NCI-H1694 treated with DMSO at 0.1 percent for 48 hours (cell line): ENCODE measurements around the gene SLC7A5.

Experiments
- DNase-seq: peaks from one replicate; lab custom pipeline; 2025; lab: John Stamatoyannopoulos, UW

Gene SLC7A5

DNA sequence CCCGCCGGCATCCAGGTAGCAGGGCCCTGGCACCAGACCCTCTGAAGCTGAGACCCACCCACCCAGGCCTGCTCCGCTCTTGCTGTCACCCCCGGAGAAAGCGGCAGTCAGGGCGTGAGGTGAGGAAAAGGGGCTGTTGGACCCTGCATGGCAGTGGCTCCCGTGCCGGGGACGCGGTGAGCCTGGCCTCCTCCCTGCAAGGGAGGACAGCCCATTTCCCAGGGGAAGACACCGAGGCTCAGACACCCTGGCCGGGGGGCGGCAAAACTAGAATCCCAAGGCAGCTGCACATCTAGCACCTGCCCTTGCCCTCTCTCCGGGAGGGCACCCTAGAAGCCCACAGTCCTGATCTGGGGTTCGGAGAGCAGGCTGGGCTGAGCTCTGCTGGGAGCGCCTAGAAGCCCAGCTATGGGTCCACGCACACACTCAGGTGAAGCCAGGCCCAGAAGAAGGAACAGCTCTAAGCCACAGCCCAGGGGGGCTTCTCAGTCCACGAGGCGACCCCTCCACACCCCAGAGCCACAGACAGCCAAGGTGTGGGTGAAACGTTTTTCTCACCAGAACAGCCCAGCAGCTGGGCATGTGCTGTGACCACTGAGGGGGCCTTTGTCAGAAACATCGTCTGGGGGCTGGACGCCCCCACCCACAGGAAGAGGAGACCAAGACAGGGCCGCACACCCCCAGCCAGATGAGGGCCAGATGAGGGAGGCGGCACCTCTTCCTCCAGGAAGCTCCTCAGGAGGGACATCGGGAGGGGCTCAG is 22.4 kb downstream of the SLC7A5 start:
- no peak for DNase-seq

DNA sequence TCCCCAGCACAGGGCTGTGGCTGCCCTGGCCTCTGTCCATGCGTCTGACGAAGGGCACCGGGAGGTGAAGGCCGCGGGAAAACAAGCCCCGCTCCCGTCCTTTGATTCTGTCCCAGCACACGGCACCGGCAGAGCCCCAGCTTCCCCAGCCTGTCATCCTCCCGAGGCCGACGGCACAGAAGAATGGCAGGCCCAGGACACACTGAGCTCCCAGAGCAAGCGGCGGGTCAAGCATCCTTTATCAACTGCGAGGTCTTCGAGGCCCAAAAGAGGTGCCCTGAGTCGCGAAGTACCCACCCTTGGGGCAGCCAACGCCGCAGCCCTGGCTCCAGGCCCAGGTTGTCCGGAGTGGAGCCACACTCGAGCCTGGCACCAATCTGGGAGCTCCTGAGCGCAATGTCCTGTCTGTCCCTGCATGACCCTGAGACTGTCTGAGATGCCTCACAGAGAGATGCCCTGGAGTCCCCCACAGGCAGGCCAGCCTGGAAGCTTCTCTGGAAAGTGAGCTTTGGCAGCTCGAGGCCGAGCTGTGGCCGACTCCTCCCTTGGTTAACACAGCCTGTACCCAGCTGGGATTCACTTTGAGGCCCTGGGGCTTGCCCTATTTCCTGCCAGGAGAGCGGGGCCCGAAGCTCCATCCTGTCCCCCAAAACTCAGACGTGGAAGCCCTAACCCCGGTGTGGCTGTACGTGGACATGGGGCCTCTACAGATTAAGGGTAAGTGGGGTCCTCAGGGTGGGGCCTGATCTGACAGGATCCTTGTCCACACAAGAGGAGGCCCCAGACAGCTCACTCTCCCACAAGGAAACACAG is 23.3 kb downstream of the SLC7A5 start:
- DNase-seq, result no peak

DNA sequence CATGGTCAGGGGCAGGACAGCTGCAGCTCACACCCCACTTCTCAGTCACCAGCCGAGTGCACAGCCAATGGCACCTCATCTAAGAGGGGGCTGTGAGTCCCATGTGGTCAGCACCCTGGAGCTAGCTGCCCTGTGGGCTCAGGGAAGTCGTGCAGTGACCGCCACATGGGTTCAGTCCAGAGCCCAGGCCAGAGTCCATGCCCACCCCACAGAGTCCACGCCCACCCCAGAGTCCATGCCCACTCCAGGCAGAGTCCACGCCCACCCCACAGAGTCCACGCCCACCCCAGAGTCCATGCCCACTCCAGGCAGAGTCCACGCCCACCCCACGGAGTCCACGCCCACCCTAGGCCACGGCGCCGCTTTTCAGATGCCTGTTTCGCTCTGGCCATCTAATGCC is 24.1 kb downstream of the SLC7A5 start:
- no peak for DNase-seq

DNA sequence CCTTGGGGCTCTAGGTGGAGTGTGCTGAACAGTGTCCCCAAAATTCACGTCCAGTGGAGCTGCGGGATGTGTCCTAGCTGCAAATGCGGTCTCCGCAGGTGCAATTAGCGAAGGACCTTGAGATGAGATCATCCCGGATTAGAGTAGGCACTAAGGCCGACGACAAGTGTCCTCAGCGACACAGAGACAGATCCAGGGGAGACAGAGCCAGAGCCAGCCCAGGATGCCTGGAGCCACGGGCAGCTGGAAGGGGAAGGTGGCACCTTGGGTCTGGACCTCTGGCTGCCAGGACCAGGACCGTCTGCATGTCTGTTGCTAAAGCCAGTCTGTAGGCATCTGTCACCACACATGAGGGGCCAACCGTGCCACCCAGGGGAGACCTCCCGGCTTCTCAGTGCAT is 24.5 kb downstream of the SLC7A5 start:
- DNase-seq, result no peak

DNA sequence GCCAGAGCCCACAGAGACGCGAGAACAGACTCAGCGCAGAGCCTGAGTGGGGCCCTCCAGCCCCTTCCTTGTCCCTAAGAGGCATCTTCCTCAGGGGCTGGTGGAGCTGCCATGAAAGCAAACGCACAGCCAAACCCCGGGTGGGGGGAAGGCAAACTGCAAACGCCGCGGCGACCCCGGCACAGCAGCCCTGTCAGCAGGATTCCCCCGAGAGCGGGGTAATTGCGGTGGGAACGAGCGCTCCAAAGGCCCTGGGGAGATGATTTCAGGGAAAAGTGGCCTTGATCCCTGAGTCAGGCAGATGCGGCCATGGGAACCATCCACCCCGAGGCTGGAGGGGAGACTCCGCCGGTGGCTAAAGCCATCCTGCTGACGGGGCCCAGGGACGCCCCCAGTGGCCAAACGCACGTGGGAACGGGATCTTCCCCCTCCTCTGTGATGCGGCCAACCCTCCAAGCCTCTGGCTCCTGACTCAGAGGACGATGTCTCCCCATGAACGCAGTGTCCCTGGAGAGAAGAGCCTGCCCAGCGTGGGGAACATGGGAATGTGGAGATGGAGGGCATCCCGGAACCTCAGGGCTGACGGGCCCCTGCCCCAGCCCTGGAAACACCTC is 25.1 kb downstream of the SLC7A5 start:
- DNase-seq, result no peak

DNA sequence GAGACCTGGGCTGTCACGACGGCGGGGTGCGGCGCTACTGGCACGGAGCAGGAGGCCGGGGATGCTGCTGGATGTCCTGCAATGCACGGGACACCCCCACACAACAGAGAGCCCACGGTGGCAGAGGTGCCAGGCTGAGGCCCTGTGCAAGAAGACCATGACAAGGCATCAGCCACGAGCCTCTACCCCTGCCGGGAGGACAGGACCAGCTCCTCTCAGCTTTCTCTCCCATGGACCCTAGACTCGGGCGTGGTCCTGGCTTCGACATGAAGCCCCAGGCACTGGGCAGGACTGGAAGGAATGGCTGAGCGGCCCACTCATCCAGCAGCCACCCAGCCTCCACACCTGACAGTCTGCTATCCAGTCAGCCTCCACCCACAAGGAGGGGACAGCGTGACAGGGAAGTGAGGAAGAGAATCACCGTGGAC is 25.6 kb downstream of the SLC7A5 start:
- no peak for DNase-seq

DNA sequence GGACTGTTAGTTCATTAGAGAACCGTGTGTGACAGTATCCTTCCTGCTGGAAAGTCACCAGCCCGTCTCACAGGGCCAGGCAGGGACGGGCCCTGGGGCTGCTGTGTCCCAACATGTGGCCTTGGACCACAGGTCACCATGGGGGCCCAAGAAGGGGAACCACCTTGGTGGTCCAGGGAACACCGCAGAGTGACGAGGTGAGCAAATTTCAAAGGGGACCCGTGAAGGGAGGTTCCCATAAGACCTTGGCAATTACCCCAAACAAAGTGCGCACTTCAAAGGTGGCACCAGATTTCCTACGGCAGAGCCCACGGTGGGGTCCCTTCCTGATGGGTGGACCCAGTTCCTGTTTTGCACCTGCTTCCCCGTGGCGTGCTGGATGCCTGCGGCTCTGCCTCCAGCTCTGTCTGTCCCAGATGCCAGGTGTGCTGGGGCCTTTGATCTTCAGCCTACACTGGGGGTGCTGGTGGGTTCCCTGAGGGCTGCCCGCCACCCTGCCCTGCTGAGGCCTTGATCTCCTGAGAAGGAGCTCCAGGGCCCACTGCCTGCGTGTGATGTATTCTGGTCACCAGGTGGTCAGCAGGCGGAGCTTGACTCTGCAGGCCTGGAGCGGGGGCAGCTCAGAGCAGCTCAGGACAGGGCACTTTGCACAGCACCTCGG is 27.0 kb downstream of the SLC7A5 start:
- DNase-seq, result no peak

DNA sequence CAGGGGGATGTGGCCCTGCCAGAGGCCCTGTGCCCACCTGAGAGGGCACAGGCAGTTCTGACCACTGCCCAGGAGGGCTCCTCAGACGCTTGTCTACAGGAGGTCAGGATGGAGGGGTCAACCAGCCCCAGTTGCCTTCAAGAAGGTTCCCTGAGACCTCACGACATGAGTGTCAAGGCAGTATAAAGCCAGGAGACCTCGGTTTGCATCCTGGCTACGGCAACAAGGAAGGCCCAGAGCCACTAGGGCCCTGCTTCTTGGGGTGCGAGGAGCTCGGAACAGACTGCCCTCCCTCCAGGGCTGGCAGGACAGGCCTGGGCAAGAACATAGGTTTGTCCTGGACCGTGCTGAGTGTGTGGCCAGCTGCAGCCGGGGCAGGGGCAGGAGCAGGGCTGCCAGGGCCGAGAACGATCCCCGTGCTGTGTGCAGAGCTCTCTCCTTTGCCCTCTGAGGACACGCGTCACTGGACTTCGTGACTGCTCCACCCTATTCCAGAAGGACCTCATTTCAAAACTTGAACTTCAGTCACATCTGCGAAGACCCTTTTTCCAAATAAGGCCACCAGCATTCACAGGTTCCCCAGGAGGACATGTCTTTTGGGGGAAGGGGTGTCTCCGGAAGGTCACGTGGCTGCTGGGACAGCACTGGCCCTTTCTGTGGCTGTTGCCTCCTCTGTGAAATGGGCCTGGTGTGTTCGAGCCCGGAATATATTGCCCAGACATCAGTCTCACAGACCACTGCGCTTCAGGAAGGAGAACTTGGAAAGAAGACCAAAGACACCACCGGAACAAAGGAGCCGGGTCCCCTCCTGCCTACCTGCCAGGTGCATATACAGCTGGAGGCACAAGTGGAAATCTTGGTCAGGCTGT is 27.7 kb downstream of the SLC7A5 start:
- no peak for DNase-seq

DNA sequence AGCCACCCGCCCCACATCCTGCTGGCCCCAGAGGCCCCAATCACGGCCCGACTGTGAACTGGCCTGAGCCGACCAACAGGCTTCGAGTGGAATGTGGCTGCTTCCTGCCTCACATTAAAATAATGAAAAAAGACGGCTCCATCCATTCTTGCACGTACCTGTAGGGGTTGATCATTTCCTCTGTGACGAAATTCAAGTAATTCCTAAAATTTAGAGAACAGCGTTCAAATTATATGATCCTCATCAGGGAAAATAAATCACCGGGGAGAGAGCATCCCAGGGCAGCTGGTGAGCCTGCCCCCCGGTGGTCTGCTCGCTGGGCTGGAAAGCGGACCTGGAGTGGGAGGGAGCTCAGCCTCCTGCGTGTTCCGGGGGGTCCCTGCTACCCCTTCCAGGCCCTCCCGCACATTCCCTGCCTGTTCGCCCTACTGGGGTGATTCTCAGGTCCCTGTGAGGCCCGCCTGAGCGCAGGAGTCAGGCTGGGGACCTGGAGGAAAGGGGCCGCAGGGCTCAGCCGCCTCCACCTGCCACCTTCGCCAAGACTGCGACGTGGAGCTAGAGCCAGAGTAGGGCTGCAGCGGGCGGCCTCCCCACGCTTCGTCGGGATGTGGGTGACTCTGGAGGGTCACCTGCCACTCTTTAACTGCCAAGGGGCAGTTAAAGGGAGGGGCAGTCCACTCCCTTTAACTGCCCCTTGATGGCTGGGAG is 28.9 kb downstream of the SLC7A5 start:
- DNase-seq, result no peak

DNA sequence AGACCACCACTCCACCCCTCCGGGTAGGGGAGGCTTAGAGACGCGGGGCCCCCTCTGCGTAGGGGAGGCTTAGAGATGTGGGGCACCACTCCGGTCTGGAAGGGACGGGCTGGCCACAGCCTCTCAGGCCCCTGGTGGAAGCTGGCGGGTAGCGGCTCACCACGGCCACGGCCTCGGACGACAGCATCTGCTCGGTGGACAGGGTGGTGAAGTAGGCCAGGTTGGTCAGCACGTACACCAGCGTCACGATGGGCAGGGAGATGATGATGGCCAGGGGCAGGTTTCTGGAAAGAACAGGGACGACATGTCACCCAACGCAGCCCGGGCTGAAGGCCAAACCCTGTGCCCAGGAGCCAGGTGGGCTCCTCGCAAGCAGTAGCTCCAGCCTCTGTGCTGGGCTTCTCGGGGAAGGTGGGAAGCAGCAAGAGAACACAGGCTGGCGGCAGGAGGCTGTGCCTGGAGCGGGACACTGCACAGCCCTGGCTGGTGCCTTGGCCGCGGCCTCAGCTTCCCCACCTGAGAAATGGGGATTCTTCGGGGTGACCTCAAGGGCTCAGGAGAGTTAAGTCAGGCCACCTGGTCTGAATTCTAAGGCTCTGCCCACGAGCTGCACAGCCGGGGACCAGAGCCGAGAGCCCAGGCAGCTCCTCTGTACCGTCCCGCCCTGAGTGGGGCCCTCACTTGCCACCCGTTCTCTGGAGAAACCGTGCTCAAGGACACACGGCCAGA is 29.6 kb downstream of the SLC7A5 start:
- no peak for DNase-seq

DNA sequence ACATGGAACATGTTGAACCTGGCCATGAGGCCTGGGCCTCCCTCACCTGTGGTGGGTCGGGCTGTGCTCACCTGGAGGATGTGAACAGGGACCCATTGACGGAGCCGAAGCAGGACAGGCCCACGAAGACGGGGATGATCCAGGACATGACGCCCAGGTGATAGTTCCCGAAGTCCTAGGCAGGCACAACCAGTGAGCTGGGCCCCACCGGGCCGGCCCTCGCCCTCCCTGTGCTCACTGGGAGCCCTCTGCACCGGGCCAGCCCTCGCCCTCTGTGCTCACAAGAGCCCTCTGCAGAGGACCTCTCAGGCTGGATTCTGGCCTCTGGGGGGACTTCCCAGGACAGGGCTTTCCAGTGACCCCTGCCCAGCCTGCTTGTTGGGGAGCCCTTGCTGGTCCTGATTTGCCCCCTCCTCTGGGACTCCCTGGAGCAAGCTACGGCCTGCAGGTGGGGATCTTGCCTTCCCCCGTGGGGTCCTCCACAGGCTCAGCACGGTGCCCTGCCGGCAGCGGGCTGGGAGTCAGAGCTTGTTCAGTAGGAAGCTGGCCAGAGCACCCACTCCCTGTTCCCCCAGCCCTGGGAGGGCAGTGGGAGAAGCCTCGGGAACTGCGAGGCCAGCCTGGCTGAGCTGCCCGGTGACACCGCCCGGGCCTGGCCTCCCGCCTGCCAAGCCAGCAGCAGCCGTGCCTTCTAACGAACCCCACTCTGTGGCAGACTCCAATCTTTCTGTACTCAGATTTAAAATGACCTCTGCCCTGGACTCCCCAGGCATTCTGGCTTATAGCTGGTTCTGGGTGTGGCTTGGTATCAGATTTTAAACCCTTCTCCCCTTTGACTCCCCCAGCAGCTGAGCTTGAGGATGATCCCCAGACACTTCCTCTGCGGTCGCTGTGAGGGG is 30.4 kb downstream of the SLC7A5 start:
- DNase-seq, result no peak

DNA sequence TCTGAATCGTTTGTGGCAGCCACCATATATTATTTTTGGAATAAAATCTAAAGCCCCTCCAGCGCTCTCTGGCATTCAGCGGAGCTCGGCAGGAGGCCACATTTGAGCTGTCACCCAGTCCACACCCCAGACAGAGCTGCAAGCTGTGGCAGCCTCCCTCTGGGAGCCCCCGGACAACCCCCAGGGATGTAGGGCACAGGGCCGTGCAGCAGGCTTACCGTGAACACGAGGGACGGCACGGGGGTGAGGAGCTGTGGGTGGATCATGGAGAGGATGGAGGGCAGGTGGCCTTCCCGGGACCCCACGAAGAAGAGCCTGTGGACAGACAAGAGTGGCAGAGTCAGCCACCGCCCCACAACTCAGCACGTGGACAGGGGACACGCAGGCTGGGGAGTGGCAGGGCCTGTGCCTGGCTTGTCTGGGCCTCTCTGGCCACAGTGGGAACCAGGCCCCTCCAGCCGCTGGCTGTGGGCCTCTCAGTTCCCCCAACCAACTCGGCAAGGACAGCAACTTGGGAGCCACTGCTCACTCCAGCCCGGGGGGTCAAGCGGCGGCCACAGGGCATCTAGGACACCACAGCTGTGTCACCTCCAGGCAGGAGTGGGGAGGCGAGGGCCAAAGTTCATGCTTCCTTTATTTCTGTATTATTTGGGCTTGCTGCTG is 31.5 kb downstream of the SLC7A5 start:
- DNase-seq, result no peak

DNA sequence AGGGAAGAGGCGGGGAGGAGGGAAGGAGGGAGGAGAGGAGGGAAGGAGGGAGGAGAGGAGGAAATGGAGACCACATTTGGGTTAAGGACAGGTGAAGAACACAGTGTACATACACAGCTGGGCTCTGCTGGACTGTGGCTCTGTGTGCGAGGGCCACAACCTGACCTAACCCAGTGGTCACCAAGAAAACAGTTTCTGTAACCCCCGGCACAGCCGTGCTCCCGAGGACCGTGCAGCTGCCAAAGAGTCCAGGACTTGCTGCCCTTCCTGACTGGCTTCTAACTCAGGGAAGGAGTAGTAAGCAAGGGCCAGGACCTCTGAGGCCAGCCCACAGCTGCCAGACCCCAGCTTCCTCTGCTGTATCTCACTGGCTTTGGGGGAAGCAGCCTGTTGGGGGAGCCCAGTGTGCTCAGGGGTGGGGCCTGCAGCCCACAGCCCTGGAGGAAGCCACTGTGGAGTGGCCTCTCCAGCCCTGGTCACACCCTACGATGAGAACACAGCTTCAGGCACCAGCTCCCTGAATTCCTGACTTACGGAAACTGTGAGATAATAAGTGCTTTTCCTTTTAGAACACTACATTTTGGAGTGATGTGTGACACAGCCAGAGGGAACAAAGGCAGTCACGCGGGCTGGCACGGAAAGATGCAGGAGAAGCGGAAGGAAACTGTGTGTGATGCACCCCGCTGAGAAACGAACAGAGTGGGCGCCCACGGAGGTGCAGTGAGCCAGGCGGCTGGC is 32.3 kb downstream of the SLC7A5 start:
- DNase-seq, result no peak

DNA sequence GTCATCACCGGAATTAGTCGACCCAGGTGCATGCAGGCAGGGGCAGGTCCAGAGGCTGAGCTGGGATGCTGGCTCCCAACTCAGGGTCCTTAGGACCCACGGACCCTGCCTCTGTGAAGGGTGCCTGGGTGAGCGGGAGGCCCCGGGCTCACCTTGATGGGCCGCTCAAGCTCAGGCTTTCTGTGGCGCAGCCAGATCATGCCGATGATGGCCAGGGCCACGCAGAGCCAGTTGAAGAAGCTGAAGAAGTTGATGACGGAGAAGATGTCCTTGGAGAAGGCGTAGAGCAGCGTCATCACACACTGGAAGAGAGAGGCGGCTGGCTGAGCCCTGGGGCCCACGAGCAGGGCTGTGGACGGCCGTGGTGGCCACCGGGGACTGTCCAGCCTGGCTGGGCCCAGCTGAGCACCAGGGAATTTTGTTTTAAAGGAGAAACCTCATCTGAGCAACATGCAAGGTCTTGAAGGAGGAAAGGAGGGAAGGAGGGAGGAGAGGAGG is 32.9 kb downstream of the SLC7A5 start:
- DNase-seq, result no peak

DNA sequence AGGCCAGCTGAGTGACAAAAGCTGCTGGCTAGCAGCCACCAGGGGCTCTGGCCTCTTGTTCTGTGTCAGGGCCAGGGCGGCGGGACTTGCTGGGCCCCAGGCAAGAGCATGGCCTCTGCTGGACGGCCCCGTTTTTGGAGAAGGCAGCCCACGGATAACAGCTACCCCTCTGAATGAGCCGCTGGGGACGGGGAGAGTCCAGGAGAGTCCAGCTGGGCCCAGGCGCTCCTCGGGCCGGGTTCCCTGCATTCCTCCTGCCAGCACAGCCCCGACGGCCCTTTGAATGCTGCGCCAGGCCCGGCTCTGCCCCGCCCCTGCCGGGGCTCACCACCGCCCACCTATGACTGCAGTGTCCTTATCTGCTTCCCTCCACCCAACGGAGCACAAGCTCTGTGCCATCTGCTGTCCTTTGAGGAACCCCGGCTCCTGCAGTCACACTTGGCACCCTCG is 33.4 kb downstream of the SLC7A5 start:
- DNase-seq, result no peak

DNA sequence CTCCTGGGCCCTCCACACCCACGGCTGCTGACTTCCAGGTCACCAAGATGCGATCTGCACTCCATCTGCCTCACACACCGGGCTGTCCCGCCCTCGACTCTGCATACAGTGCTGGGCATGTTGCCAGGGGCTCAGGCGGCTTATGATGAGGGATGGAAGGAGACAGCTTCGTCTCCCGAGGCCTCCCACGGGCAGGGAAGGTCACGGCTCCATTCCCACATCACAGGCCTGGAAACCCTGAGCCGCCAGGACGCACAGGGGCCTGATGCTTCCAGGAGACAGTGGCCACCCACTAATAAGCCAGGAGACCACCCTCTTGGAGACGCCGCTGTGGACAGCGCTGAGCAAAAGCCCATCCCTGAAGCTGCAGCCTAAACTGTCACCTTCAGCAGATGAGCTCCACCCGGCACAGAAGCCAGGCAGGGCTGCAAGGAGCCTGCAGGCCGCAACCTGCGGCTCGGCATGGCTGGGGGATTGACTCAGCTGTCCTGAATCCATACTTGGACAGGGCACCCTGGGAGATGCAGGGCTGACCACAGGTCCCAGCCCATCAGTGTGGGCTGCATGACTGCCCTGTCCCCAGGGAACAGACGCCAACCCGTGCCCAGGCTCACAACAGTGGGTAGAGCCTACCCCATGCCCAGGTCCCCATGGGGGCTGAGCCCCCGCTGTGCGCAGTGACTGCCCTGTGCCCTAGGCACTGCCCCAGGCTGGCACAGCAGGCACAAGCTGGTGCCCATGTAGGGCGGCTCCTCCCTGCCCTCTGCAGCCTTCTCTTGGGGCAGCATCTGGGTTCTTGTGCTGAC is 34.4 kb downstream of the SLC7A5 start:
- DNase-seq, result peak; percentile 65
